Measurements from ENCODE around the gene PNPLA3.

DNA sequence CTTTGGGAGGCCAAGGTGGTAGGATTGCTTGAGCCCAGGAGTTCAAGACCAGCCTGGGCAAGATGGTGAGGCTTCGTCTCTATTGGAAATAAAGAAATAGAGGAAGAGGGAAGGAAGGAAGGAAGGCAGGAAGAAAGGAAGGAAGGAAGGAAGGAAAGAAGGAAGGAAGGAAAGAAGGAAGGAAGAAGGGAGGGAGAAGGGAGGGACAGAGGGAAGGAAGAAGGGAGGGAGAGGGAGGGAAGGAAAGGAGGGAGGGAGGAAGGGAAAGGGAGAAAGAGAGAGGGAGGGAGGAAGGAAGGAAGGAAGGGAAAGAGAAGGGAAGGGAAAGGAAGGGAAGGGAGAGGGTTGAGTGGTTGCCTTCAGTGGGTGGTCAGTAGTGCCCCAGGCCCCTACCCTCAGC is 13.9 kb upstream of the PNPLA3 start:
- TF ChIP-seq, protein P1, sequence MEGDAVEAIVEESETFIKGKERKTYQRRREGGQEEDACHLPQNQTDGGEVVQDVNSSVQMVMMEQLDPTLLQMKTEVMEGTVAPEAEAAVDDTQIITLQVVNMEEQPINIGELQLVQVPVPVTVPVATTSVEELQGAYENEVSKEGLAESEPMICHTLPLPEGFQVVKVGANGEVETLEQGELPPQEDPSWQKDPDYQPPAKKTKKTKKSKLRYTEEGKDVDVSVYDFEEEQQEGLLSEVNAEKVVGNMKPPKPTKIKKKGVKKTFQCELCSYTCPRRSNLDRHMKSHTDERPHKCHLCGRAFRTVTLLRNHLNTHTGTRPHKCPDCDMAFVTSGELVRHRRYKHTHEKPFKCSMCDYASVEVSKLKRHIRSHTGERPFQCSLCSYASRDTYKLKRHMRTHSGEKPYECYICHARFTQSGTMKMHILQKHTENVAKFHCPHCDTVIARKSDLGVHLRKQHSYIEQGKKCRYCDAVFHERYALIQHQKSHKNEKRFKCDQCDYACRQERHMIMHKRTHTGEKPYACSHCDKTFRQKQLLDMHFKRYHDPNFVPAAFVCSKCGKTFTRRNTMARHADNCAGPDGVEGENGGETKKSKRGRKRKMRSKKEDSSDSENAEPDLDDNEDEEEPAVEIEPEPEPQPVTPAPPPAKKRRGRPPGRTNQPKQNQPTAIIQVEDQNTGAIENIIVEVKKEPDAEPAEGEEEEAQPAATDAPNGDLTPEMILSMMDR (conservative IDR thresholded peaks at IDR 0.05): no peak
- TF ChIP-seq ZFX (IDR thresholded peaks at IDR 0.05): no peak
